Measurements from ENCODE around the gene PNMA8A. TPM values are rescaled to one million over a fixed set of nuclear protein-coding genes. Genes with fewer than 3 reads are reported as not detected.

Gene PNMA8A
- total RNA-seq, 2 donors from 2014 or later: 4.3 to 6.5 TPM

GRCh38 chr19:46460055-46460454 is 11.3 kb downstream of the PNMA8A start:
- no peak for TF ChIP-seq CTCF (IDR thresholded peaks at IDR 0.05)
- TF ChIP-seq POLR2A (IDR thresholded peaks at IDR 0.05): no peak
- 86 to 92% methylated on average over 2 of the region's 2 CpGs for WGBS, 2 donors
- no peaks in the 10 kb centered on the region for H3K4me1 ChIP-seq
- no peak for ATAC-seq
- H3K27ac ChIP-seq: no peak overlapping the region
- H3K4me3 ChIP-seq: no peak overlapping the region
- no peaks in the 10 kb centered on the region for H3K27me3 ChIP-seq
- H3K9me3 ChIP-seq: no peaks in the 10 kb centered on the region
- intact Hi-C loops (cut with DNase I): no loop called here
- no peak for DNase-seq
- H3K36me3 ChIP-seq (replicated peaks in 1 of 2; ENCODE audit: insufficient read depth in 1 of 2, low read depth in 2 of 2): no peaks in the 10 kb centered on the region

- Histone ChIP-seq H3K4me3 (no peak overlapping the region), H3K27me3 (no peaks in the 10 kb centered on the region), H3K36me3 (replicated peaks in 1 of 2; ENCODE audit: insufficient read depth in 1 of 2, low read depth in 2 of 2) (no peaks in the 10 kb centered on the region), H3K27ac (no peak overlapping the region), H3K4me1 (peaks cover 4% of the 10 kb centered on the region), H3K9me3 (no peaks in the 10 kb centered on the region)
- TF ChIP-seq CTCF (IDR thresholded peaks at IDR 0.05) (no peak), POLR2A (IDR thresholded peaks at IDR 0.05) (no peak)
- intact Hi-C loops (cut with DNase I): no loop called here
- 92 to 94% methylated on average over 5 of the region's 5 CpGs for WGBS, 2 donors
- ATAC-seq (no peak), DNase-seq (no peak)
Observed at GRCh38 chr19:46456930-46457329, 14.4 kb downstream of the PNMA8A start.

GRCh38 chr19:46454244-46454643 is 17.1 kb downstream of the PNMA8A start:
- Histone ChIP-seq H3K36me3 (replicated peaks in 1 of 2; ENCODE audit: insufficient read depth in 1 of 2, low read depth in 2 of 2) (no peaks in the 10 kb centered on the region), H3K9me3 (no peaks in the 10 kb centered on the region), H3K4me1 (peaks cover 17% of the 10 kb centered on the region), H3K27me3 (no peaks in the 10 kb centered on the region), H3K4me3 (no peak overlapping the region), H3K27ac (no peak overlapping the region)
- ATAC-seq: no peak
- no peak for TF ChIP-seq POLR2A (IDR thresholded peaks at IDR 0.05)
- no peak for TF ChIP-seq CTCF (IDR thresholded peaks at IDR 0.05)
- DNase-seq: no peak
- intact Hi-C loops (cut with DNase I): no loop called here
- WGBS, 2 donors: 64 to 69% methylated on average over 3 of the region's 3 CpGs

GRCh38 chr19:46453661-46454060 is 17.7 kb downstream of the PNMA8A start:
- TF ChIP-seq POLR2A (IDR thresholded peaks at IDR 0.05): no peak
- intact Hi-C loops (cut with DNase I): no loop called here
- no peak for ATAC-seq
- Histone ChIP-seq H3K36me3 (replicated peaks in 1 of 2; ENCODE audit: insufficient read depth in 1 of 2, low read depth in 2 of 2) (no peaks in the 10 kb centered on the region), H3K4me3 (no peak overlapping the region), H3K4me1 (peaks cover 17% of the 10 kb centered on the region), H3K27me3 (no peaks in the 10 kb centered on the region), H3K9me3 (no peaks in the 10 kb centered on the region), H3K27ac (no peak overlapping the region)
- no peak for DNase-seq
- 73% methylated on average over 6 of the region's 6 CpGs for WGBS, 2 donors

GRCh38 chr19:46452186-46452585 is 19.2 kb downstream of the PNMA8A start:
- WGBS, 2 donors: 21 to 29% methylated on average over 4 of the region's 4 CpGs
- no peak for ATAC-seq
- Histone ChIP-seq H3K36me3 (replicated peaks in 1 of 2; ENCODE audit: insufficient read depth in 1 of 2, low read depth in 2 of 2) (no peaks in the 10 kb centered on the region), H3K9me3 (no peaks in the 10 kb centered on the region), H3K27ac (no peak overlapping the region), H3K4me3 (no peak overlapping the region), H3K27me3 (no peaks in the 10 kb centered on the region), H3K4me1 (peaks cover 17% of the 10 kb centered on the region)
- no peak for TF ChIP-seq POLR2A (IDR thresholded peaks at IDR 0.05)
- no peak for DNase-seq
- intact Hi-C loops (cut with DNase I): no loop called here

- intact Hi-C loops (cut with DNase I): no loop called here
- H3K27me3 ChIP-seq: no peaks in the 10 kb centered on the region
- no peak overlapping the region for H3K27ac ChIP-seq
- 41 to 77% methylated on average over 6 of the region's 6 CpGs for WGBS, 2 donors
- ATAC-seq (no peak), DNase-seq (no peak)
- H3K9me3 ChIP-seq: no peaks in the 10 kb centered on the region
- TF ChIP-seq POLR2A (IDR thresholded peaks at IDR 0.05) (no peak), CTCF (IDR thresholded peaks at IDR 0.05) (no peak)
- H3K4me3 ChIP-seq: no peak overlapping the region
- H3K4me1 ChIP-seq: peaks cover 17% of the 10 kb centered on the region
- no peaks in the 10 kb centered on the region for H3K36me3 ChIP-seq (replicated peaks in 1 of 2; ENCODE audit: insufficient read depth in 1 of 2, low read depth in 2 of 2)
Observed at GRCh38 chr19:46451352-46451751, 20.0 kb downstream of the PNMA8A start.
